Brain microvascular endothelial cell (primary cell): Measurements from ENCODE around the gene CAPN9.

ENCODE experiments used
- DNase-seq: peaks from one replicate; pipeline ENCODE4 v3.0.0-alpha.2; 2020
- H3K27ac ChIP-seq: fragments of 250-450 bp; sonication (Bioruptor Pico); 2 replicates; pipeline ENCODE4 v1.5.1; 2020; ENCODE audit warnings: mild to moderate bottlenecking, moderate library complexity
- H3K27me3 ChIP-seq: fragments of 250-450 bp; sonication (Bioruptor Pico); replicated peaks from 2 replicates; pipeline ENCODE4 v1.5.1; 2020; ENCODE audit warnings: mild to moderate bottlenecking
- H3K36me3 ChIP-seq: fragments of 250-450 bp; sonication (Bioruptor Pico); replicated peaks from 2 replicates; pipeline ENCODE4 v1.5.1; 2020; ENCODE audit warnings: mild to moderate bottlenecking
- H3K4me3 ChIP-seq: 2 replicates; pipeline ENCODE4 v1.5.1; 2011; ENCODE audit warnings: low read depth, mild to moderate bottlenecking, control low read depth, low read length, moderate library complexity
- in situ Hi-C: cut with HindIII; loops from 2 replicates; pipeline ENCODE4 v1.10.0; 2017; ENCODE audit warnings: low sequenced_read_pairs, low pct_ligation_motif_present
- TF ChIP-seq, protein P1 (sequence below): IDR thresholded peaks from 2 replicates; pipeline ENCODE4 v1.5.1; 2011; ENCODE audit warnings: low read depth, mild to moderate bottlenecking, moderate library complexity, low read length, control low read depth, inconsistent platforms; ENCODE audit errors: missing control alignments

CAPN9 gene

DNA sequence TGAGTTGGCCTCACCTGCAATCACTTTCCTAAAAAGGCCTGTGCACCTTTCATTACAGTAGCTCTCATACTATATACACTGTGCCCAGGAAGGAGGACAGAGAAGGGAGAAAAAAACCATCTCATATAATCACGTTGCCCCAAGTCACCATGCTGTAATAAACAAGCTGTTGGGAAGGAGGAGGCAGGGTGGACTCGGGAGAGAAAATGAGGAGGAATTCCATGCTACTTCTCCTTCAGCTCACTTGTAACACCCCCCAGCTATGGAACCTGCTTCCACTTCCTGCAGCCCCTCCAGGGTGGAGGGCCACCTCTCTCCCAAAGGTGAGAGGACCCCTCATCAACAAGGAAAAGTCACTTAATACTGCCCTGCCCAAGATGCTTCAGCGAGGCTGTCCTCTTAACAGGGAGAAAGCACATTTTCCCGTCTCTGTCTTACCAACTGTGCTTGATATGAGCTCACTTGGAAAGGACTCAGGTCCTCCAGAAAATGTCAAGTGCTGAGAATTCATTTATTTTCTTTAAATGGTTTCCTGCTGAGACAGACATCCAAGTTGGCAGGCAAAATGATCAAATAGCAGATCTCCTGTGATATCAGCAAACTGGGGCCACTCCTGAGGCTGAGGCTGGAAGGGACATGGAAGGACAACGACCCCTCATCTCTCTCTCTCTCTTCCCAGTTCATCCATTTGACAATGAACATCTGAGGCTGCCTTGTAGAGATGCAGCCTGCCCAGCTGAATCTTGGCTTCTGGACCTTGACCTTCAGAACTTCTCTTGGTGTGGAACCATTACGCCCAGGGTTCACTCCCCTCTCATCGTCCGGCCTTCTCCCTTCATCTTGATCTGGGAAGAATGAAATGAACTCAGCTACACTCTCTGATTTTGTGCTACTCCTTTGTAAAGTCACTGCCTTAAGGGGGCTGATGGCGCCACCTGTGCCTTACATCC is 54.0 kb downstream of the CAPN9 start:
- Histone ChIP-seq H3K27ac (no peak overlapping the region), H3K27me3 (no peaks in the 10 kb centered on the region), H3K4me3 (no peak overlapping the region), H3K36me3 (no peaks in the 10 kb centered on the region)
- in situ Hi-C loops = loop anchor here (25.0 kb wide), 1 partner anchor 411 kb away; no protein-coding TSS in a partner anchor
- TF ChIP-seq, protein P1, sequence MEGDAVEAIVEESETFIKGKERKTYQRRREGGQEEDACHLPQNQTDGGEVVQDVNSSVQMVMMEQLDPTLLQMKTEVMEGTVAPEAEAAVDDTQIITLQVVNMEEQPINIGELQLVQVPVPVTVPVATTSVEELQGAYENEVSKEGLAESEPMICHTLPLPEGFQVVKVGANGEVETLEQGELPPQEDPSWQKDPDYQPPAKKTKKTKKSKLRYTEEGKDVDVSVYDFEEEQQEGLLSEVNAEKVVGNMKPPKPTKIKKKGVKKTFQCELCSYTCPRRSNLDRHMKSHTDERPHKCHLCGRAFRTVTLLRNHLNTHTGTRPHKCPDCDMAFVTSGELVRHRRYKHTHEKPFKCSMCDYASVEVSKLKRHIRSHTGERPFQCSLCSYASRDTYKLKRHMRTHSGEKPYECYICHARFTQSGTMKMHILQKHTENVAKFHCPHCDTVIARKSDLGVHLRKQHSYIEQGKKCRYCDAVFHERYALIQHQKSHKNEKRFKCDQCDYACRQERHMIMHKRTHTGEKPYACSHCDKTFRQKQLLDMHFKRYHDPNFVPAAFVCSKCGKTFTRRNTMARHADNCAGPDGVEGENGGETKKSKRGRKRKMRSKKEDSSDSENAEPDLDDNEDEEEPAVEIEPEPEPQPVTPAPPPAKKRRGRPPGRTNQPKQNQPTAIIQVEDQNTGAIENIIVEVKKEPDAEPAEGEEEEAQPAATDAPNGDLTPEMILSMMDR = no peak
- no peak for DNase-seq

DNA sequence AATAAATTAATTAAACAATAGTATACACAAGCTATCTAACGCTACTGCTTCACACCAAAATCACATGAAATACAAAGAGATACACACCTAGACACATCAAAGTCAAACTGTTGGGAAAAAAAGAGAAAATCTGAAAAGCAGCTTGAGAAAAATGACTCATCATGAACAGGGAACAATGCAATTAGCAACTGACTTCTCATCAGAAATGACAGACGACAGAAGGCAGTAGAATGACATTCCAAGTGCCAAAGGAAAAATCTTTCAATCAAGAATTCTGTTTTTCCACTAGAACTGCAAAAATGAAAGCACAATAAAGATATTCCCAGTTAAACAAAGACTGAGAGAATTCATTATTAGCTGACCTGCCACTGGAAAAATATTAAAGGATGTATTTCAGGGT is 57.2 kb downstream of the CAPN9 start:
- Histone ChIP-seq H3K27ac (no peak overlapping the region), H3K4me3 (no peak overlapping the region), H3K27me3 (no peaks in the 10 kb centered on the region), H3K36me3 (no peaks in the 10 kb centered on the region)
- in situ Hi-C loops = loop anchor here (25.0 kb wide), 1 partner anchor 408 kb away; no protein-coding TSS in a partner anchor
- no peak for DNase-seq
- TF ChIP-seq, protein P1 = no peak

DNA sequence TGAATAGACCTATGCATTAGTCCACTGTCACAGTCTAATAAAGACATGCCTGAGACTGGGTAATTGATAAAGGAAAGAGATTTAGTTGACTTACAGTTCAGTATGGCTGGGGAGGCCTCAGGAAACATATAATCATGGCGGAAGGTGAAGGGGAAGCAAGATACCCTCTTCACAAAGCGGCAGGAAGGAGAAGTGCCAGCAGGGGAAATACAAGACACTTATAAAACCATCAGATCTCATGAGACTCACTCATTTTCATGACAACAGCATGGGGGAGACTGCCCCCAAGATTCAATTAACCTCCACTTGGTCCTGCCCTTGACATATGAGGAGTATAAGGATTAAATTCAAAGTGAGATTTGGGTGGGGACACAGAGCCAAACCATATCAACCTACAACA is 59.4 kb downstream of the CAPN9 start:
- no peaks in the 10 kb centered on the region for H3K27me3 ChIP-seq
- no peak for DNase-seq
- TF ChIP-seq, protein P1 = no peak
- in situ Hi-C loops = loop anchor here (25.0 kb wide), 1 partner anchor 406 kb away; no protein-coding TSS in a partner anchor
- H3K36me3 ChIP-seq = no peaks in the 10 kb centered on the region
- H3K27ac ChIP-seq = no peak overlapping the region
- no peak overlapping the region for H3K4me3 ChIP-seq

DNA sequence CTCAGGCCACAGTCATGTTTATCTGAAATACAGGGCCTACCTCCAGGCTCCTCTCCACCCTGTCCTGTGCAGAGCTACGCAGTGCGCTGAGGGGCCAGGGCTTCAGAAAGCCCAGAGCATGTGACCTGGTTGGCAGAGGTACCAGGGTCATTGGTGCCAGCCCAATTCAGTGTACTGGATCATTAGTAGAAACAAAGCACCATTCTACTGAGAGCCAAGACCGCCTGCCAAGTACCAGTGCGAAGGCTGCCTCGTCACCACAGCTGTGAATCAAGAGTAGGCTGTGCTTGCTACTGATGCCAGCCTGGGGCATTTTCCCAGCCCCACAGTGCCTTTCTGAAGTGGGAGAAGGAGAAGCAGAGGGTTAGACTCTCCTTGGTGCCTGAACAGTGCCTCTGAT is 59.8 kb downstream of the CAPN9 start:
- Histone ChIP-seq H3K27ac (no peak overlapping the region), H3K4me3 (no peak overlapping the region), H3K36me3 (no peaks in the 10 kb centered on the region), H3K27me3 (no peaks in the 10 kb centered on the region)
- DNase-seq = no peak
- TF ChIP-seq, protein P1 = no peak
- in situ Hi-C loops = loop anchor here (25.0 kb wide), 1 partner anchor 405 kb away; no protein-coding TSS in a partner anchor

DNA sequence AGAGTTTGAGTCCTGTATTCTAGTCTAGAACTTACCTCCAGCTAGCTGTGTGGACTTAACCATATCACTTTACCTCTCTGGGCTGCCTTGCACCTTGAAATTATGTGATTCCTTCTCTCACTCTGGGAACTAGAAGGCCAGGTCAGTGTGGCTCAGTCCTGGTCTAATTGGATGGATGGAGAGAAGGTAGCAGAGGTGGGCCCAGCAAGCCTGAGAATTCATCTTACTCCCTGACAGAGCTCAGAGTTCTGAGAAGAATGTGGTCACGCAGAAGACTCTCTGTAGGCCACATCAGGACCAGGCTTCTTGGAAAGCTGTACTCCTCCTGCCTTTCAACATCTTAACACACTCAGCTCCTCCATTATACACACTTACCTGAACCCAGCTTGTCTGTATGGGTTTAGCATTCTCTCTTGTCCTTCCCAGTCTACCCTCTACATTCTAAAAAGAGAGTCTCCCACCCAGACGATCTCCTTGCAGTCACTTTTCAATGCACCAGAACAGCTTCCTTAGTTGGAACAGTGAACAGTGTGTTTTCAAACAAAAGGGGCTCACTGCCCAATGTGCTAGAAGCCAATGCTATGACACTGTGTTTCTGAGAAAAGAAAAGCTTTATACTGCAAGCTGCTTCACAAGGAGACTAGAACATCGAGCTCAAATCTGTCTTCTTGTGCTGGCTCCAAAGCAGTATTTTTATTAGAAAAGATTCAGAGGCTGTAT is 60.5 kb downstream of the CAPN9 start:
- Histone ChIP-seq H3K4me3 (no peak overlapping the region), H3K27me3 (no peaks in the 10 kb centered on the region), H3K36me3 (no peaks in the 10 kb centered on the region), H3K27ac (no peak overlapping the region)
- in situ Hi-C loops = loop anchor here (25.0 kb wide), 1 partner anchor 405 kb away; no protein-coding TSS in a partner anchor
- TF ChIP-seq, protein P1 = no peak
- DNase-seq = no peak
